Measurements from ENCODE around the gene GASK1A.

Gene GASK1A

GRCh38 chr3:43028001-43028400, 48.9 kb downstream of the GASK1A start:
- ATAC-seq: no peak

GRCh38 chr3:43028678-43029490, 49.8 kb downstream of the GASK1A start:
- TF ChIP-seq CSDC2 (CRISPR knock-in tag; IDR thresholded peaks at IDR 0.05): no peak
- no peak for TF ChIP-seq PPARA (CRISPR knock-in tag; IDR thresholded peaks at IDR 0.05; ENCODE audit: borderline replicate concordance)
- no peak for TF ChIP-seq ZFP30 (CRISPR knock-in tag; IDR thresholded peaks at IDR 0.05)
- no peak for TF ChIP-seq ARNTL (CRISPR knock-in tag; IDR thresholded peaks at IDR 0.05; ENCODE audit: borderline replicate concordance, low read depth)
- TF ChIP-seq ZNF8 (CRISPR knock-in tag; IDR thresholded peaks at IDR 0.05): no peak
- no peak for ATAC-seq

More at GRCh38 chr3:43028001-43028400, 48.9 kb downstream of the GASK1A start:
- no peak for TF ChIP-seq POU6F1 (CRISPR knock-in tag; IDR thresholded peaks at IDR 0.05; ENCODE audit: borderline replicate concordance, low read depth)

- no peak for ATAC-seq
- no peak for TF ChIP-seq ZNF565 (CRISPR knock-in tag; conservative IDR thresholded peaks at IDR 0.05; ENCODE audit: low read depth)
Observed at GRCh38 chr3:43030162-43030935, 51.2 kb downstream of the GASK1A start.

GRCh38 chr3:43031485-43031884, 52.4 kb downstream of the GASK1A start:
- ATAC-seq: no peak
- TF ChIP-seq ESRRG (CRISPR knock-in tag; IDR thresholded peaks at IDR 0.05): no peak
- TF ChIP-seq BACH2 (CRISPR knock-in tag; IDR thresholded peaks at IDR 0.05; ENCODE audit: borderline replicate concordance): no peak
- TF ChIP-seq ZFP30 (CRISPR knock-in tag; IDR thresholded peaks at IDR 0.05): no peak
- TF ChIP-seq POU6F1 (CRISPR knock-in tag; IDR thresholded peaks at IDR 0.05; ENCODE audit: borderline replicate concordance, low read depth): no peak

GRCh38 chr3:43031889-43032545, 52.9 kb downstream of the GASK1A start:
- no peak for ATAC-seq
- TF ChIP-seq BACH2 (CRISPR knock-in tag; IDR thresholded peaks at IDR 0.05; ENCODE audit: borderline replicate concordance): no peak
- no peak for TF ChIP-seq ZNF565 (CRISPR knock-in tag; conservative IDR thresholded peaks at IDR 0.05; ENCODE audit: low read depth)
- no peak for TF ChIP-seq ZC3H10 (CRISPR knock-in tag; IDR thresholded peaks at IDR 0.05)
- TF ChIP-seq SNAI2 (CRISPR knock-in tag; IDR thresholded peaks at IDR 0.05): no peak
- TF ChIP-seq PPARA (CRISPR knock-in tag; IDR thresholded peaks at IDR 0.05; ENCODE audit: borderline replicate concordance): no peak
- no peak for TF ChIP-seq ISL1 (CRISPR knock-in tag; IDR thresholded peaks at IDR 0.05)
- no peak for TF ChIP-seq ARNTL (CRISPR knock-in tag; IDR thresholded peaks at IDR 0.05; ENCODE audit: borderline replicate concordance, low read depth)
- no peak for TF ChIP-seq ZFP3 (CRISPR knock-in tag; IDR thresholded peaks at IDR 0.05)
- no peak for TF ChIP-seq TSHZ2 (CRISPR knock-in tag; IDR thresholded peaks at IDR 0.05)
- no peak for TF ChIP-seq GLIS3 (CRISPR knock-in tag; IDR thresholded peaks at IDR 0.05)
- TF ChIP-seq RARB (CRISPR knock-in tag; IDR thresholded peaks at IDR 0.05): no peak
- TF ChIP-seq ESRRG (CRISPR knock-in tag; IDR thresholded peaks at IDR 0.05): no peak
- TF ChIP-seq ZNF8 (CRISPR knock-in tag; IDR thresholded peaks at IDR 0.05): no peak
- no peak for TF ChIP-seq CSRNP3 (CRISPR knock-in tag; IDR thresholded peaks at IDR 0.05)
- no peak for TF ChIP-seq TOX (CRISPR knock-in tag; IDR thresholded peaks at IDR 0.05; ENCODE audit: borderline replicate concordance)
- TF ChIP-seq TCF4 (CRISPR knock-in tag; IDR thresholded peaks at IDR 0.05; ENCODE audit: borderline replicate concordance): no peak
- no peak for TF ChIP-seq ZFP30 (CRISPR knock-in tag; IDR thresholded peaks at IDR 0.05)
- TF ChIP-seq OSR1 (CRISPR knock-in tag; IDR thresholded peaks at IDR 0.05): no peak
- TF ChIP-seq CREB5 (CRISPR knock-in tag; IDR thresholded peaks at IDR 0.05; ENCODE audit: low read depth): no peak
- TF ChIP-seq CSDC2 (CRISPR knock-in tag; IDR thresholded peaks at IDR 0.05): no peak

Data from SK-N-SH treated with all-trans-retinoic acid at 6 μM for 48 hours (cell line).